Right lobe of liver (tissue), 4 donors: ENCODE measurements around the gene ARFIP1.

Experiments
- CTCF ChIP-seq, 4 donors: fragments of 200-600 bp in 3 of 4; fragments of 450-650 bp in 1 of 4; IDR thresholded peaks; one replicate each; pipeline versions ENCODE4 v1.5.1 to v1.8.0; 2016 to 2022; ENCODE audit warnings: antibody characterized with exemption in 4 of 4, mild to moderate bottlenecking in 2 of 4
- POLR2A ChIP-seq: fragments of 450-650 bp; IDR thresholded peaks from one replicate; pipeline ENCODE4 v1.6.1; 2017; ENCODE audit warnings: antibody characterized with exemption, mild to moderate bottlenecking
- donor health status: DM: no; HTN: no; CAD: no.
- donor health status: DM: no; HTN: no; CAD: no.
- donor health status: DM: no; HTN: yes; CAD: no.

GRCh38 chr4:152731997-152732396 lies 47.8 kb upstream of the ARFIP1 start:
- TF ChIP-seq CTCF (IDR thresholded peaks at IDR 0.05) (no peak), POLR2A (no peak)
